ENCODE results near the gene ISX.
"Not testable (repeated sequence)": the region's sequence is repeated elsewhere in the genome, so short reads cannot be mapped to it uniquely, and the experiment has no call there.

Gene ISX

GRCh38 chr22:35065796-35066218 lies at the start of gene ISX:
TSS of gene ISX (plus strand) at chr22:35066158. CDS start at chr22:35067088, 930 bp downstream.
- DNase-seq, result no peak

GRCh38 chr22:35016909-35017308 lies 49.0 kb upstream of the ISX start:
- no peak for DNase-seq

GRCh38 chr22:35018995-35019394 lies 47.0 kb upstream of the ISX start:
- DNase-seq, result no peak

GRCh38 chr22:35020517-35020916 lies 45.4 kb upstream of the ISX start:
- DNase-seq, result no peak

- no peak for DNase-seq
Observed at GRCh38 chr22:35021161-35021560, 44.8 kb upstream of the ISX start.

- no peak for DNase-seq
Observed at GRCh38 chr22:35022291-35022690, 43.7 kb upstream of the ISX start.

- DNase-seq, result peak; percentile 72
Observed at GRCh38 chr22:35023692-35024363, 42.1 kb upstream of the ISX start.

- DNase-seq, result no peak
Observed at GRCh38 chr22:35024364-35024692, 41.6 kb upstream of the ISX start.

GRCh38 chr22:35030112-35030511 lies 35.8 kb upstream of the ISX start:
- not testable (repeated sequence) for DNase-seq

- no peak for DNase-seq
Observed at GRCh38 chr22:35032571-35032970, 33.4 kb upstream of the ISX start.

- DNase-seq, result no peak
Observed at GRCh38 chr22:35033635-35034296, 32.2 kb upstream of the ISX start.

GRCh38 chr22:35034963-35035362 lies 31.0 kb upstream of the ISX start:
- DNase-seq, result no peak

- DNase-seq, result peak; percentile 9
Observed at GRCh38 chr22:35037089-35037488, 28.9 kb upstream of the ISX start.

- DNase-seq, result no peak
Observed at GRCh38 chr22:35039625-35040024, 26.3 kb upstream of the ISX start.

- DNase-seq, result no peak
Observed at GRCh38 chr22:35043252-35043933, 22.6 kb upstream of the ISX start.

GRCh38 chr22:35043934-35044319 lies 22.0 kb upstream of the ISX start:
- DNase-seq, result no peak

- no peak for DNase-seq
Observed at GRCh38 chr22:35044607-35045390, 21.2 kb upstream of the ISX start.

- no peak for DNase-seq
Observed at GRCh38 chr22:35045451-35045850, 20.5 kb upstream of the ISX start.

- no peak for DNase-seq
Observed at GRCh38 chr22:35046744-35047462, 19.1 kb upstream of the ISX start.

- not testable (repeated sequence) for DNase-seq
Observed at GRCh38 chr22:35050038-35050437, 15.9 kb upstream of the ISX start.

- DNase-seq, result no peak
Observed at GRCh38 chr22:35051013-35051535, 14.9 kb upstream of the ISX start.

GRCh38 chr22:35051791-35052190 lies 14.2 kb upstream of the ISX start:
- peak; percentile 62 for DNase-seq
